ENCODE results near the gene ABR. TPM values are rescaled to one million over a fixed set of nuclear protein-coding genes. Genes with fewer than 3 reads are reported as not detected.

The ABR gene
- total RNA-seq, 1 donor: 156 TPM

GRCh38 chr17:1019451-1019850 lies 160.3 kb downstream of the ABR start:
- H3K9me3 ChIP-seq (ENCODE audit: low read depth, low read length): no peaks in the 10 kb centered on the region
- TF ChIP-seq, protein P1, sequence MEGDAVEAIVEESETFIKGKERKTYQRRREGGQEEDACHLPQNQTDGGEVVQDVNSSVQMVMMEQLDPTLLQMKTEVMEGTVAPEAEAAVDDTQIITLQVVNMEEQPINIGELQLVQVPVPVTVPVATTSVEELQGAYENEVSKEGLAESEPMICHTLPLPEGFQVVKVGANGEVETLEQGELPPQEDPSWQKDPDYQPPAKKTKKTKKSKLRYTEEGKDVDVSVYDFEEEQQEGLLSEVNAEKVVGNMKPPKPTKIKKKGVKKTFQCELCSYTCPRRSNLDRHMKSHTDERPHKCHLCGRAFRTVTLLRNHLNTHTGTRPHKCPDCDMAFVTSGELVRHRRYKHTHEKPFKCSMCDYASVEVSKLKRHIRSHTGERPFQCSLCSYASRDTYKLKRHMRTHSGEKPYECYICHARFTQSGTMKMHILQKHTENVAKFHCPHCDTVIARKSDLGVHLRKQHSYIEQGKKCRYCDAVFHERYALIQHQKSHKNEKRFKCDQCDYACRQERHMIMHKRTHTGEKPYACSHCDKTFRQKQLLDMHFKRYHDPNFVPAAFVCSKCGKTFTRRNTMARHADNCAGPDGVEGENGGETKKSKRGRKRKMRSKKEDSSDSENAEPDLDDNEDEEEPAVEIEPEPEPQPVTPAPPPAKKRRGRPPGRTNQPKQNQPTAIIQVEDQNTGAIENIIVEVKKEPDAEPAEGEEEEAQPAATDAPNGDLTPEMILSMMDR (IDR thresholded peaks at IDR 0.05; ENCODE audit: extremely low read depth, low read depth, low read length): no peak
- H3K4me3 ChIP-seq (ENCODE audit: insufficient read depth, low read length): no peak overlapping the region
- H4K20me1 ChIP-seq (ENCODE audit: insufficient read depth, low read length): peaks cover 3% of the 10 kb centered on the region
- peak; percentile 62 for DNase-seq (ENCODE audit: insufficient read length, low spot score, missing footprints)
- no peaks in the 10 kb centered on the region for H3K36me3 ChIP-seq (ENCODE audit: insufficient read depth, low read length)
- no peaks in the 10 kb centered on the region for H3K27me3 ChIP-seq (ENCODE audit: insufficient read depth, low read length)
- H3K27ac ChIP-seq (ENCODE audit: low read depth, low read length): no peak overlapping the region
- no peak overlapping the region for H3K4me2 ChIP-seq (ENCODE audit: insufficient read depth, low read length)
- no peaks in the 10 kb centered on the region for H3K4me1 ChIP-seq (ENCODE audit: insufficient read depth, low read length)
- H2AFZ ChIP-seq (ENCODE audit: low read length): no peak overlapping the region
- H3K79me2 ChIP-seq (ENCODE audit: insufficient read depth, low read length): no peaks in the 10 kb centered on the region

DNA sequence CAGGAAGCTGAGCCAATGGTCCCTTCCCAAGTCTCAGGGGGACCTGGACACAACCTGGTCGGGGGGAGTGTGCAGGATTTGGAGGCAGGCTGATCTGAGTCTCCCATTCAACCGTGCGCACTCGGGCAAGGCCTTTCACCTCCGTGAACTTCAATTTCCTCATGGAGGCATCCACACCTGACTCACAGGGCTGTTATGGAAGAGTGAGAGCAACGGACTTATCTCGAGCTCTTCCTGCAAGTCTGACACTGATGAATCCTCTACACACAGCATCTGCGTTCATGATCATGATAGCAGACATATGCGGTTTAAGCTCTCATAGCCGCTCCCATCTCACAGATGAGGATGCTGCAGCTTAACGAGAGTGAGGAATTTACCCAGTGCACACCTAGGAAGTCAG lies 161.2 kb downstream of the ABR start:
- no peaks in the 10 kb centered on the region for H3K36me3 ChIP-seq (ENCODE audit: insufficient read depth, low read length)
- peak; percentile 38 for DNase-seq (ENCODE audit: insufficient read length, low spot score, missing footprints)
- H3K27me3 ChIP-seq (ENCODE audit: insufficient read depth, low read length): no peaks in the 10 kb centered on the region
- no peak overlapping the region for H2AFZ ChIP-seq (ENCODE audit: low read length)
- no peak overlapping the region for H3K4me2 ChIP-seq (ENCODE audit: insufficient read depth, low read length)
- H3K79me2 ChIP-seq (ENCODE audit: insufficient read depth, low read length): no peaks in the 10 kb centered on the region
- H3K4me3 ChIP-seq (ENCODE audit: insufficient read depth, low read length): no peak overlapping the region
- TF ChIP-seq, protein P1 (IDR thresholded peaks at IDR 0.05; ENCODE audit: extremely low read depth, low read depth, low read length): no peak
- H3K27ac ChIP-seq (ENCODE audit: low read depth, low read length): no peak overlapping the region
- no peaks in the 10 kb centered on the region for H3K9me3 ChIP-seq (ENCODE audit: low read depth, low read length)
- no peaks in the 10 kb centered on the region for H3K4me1 ChIP-seq (ENCODE audit: insufficient read depth, low read length)
- peaks cover 3% of the 10 kb centered on the region for H4K20me1 ChIP-seq (ENCODE audit: insufficient read depth, low read length)

GRCh38 chr17:1013729-1014090 lies 166.1 kb downstream of the ABR start:
- Histone ChIP-seq H3K27me3 (ENCODE audit: insufficient read depth, low read length) (no peaks in the 10 kb centered on the region), H3K4me3 (ENCODE audit: insufficient read depth, low read length) (no peak overlapping the region), H3K36me3 (ENCODE audit: insufficient read depth, low read length) (peaks cover 11% of the 10 kb centered on the region), H4K20me1 (ENCODE audit: insufficient read depth, low read length) (peaks cover 3% of the 10 kb centered on the region), H2AFZ (ENCODE audit: low read length) (no peak overlapping the region), H3K4me2 (ENCODE audit: insufficient read depth, low read length) (no peak overlapping the region), H3K79me2 (ENCODE audit: insufficient read depth, low read length) (no peaks in the 10 kb centered on the region), H3K9me3 (ENCODE audit: low read depth, low read length) (no peaks in the 10 kb centered on the region), H3K27ac (ENCODE audit: low read depth, low read length) (no peak overlapping the region), H3K4me1 (ENCODE audit: insufficient read depth, low read length) (no peaks in the 10 kb centered on the region)
- TF ChIP-seq, protein P1 (IDR thresholded peaks at IDR 0.05; ENCODE audit: extremely low read depth, low read depth, low read length): no peak
- DNase-seq (ENCODE audit: insufficient read length, low spot score, missing footprints): peak; percentile 41

GRCh38 chr17:1012823-1013728 lies 166.7 kb downstream of the ABR start:
- Histone ChIP-seq H4K20me1 (ENCODE audit: insufficient read depth, low read length) (peaks cover 3% of the 10 kb centered on the region), H3K9me3 (ENCODE audit: low read depth, low read length) (no peaks in the 10 kb centered on the region), H3K4me3 (ENCODE audit: insufficient read depth, low read length) (no peak overlapping the region), H3K27ac (ENCODE audit: low read depth, low read length) (no peak overlapping the region), H2AFZ (ENCODE audit: low read length) (no peak overlapping the region), H3K79me2 (ENCODE audit: insufficient read depth, low read length) (no peaks in the 10 kb centered on the region), H3K36me3 (ENCODE audit: insufficient read depth, low read length) (peaks cover 11% of the 10 kb centered on the region), H3K27me3 (ENCODE audit: insufficient read depth, low read length) (no peaks in the 10 kb centered on the region), H3K4me2 (ENCODE audit: insufficient read depth, low read length) (no peak overlapping the region), H3K4me1 (ENCODE audit: insufficient read depth, low read length) (no peaks in the 10 kb centered on the region)
- peak; percentile 79 for DNase-seq (ENCODE audit: insufficient read length, low spot score, missing footprints)
- TF ChIP-seq, protein P1 (IDR thresholded peaks at IDR 0.05; ENCODE audit: extremely low read depth, low read depth, low read length): no peak
